ENCODE data around the gene WIPF2. TPM values are rescaled to one million over a fixed set of nuclear protein-coding genes. Genes with fewer than 3 reads are reported as not detected.

WIPF2 gene
- total RNA-seq, 2 donors from 2014 or later = 22.5 to 25.3 TPM

DNA sequence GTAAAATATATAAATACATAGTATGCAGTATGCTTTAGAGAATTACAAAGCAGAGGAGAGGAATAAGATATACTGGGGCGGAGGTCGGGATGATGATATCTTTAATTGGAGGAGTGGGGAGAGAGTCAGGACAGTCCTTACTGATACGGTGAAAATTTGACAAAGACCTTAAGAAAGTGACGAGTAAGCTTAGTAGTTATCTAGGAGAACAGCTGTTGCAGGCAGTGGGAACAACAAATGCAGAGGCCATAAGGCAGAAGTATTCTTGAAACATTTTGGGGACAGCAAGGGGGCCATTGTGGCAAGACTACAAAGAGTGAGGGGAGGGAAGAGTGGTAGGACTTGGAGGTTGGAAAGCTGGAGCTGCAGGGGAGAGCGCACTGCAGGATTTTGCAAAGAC is 46.2 kb downstream of the WIPF2 start:
- H3K4me3 Mint-ChIP-seq = no peak overlapping the region
- peaks cover 4% of the 10 kb centered on the region for H3K4me1 Mint-ChIP-seq
- 92 to 98% methylated on average over 5 of the region's 5 CpGs for WGBS, 2 experiments (ENCODE audit: insufficient coverage in 1 of 2, insufficient read length in 1 of 2)
- no peak for DNase-seq
- H3K36me3 Mint-ChIP-seq (ENCODE audit: low read depth) = peaks cover 32% of the 10 kb centered on the region
- H3K4me1 ChIP-seq (ENCODE audit: control insufficient read depth, insufficient read depth, low read length) = no peaks in the 10 kb centered on the region
- no peaks in the 10 kb centered on the region for H3K27me3 ChIP-seq (ENCODE audit: control insufficient read depth, insufficient read depth, low read length, poor library complexity, severe bottlenecking)
- no peak overlapping the region for H3K27ac ChIP-seq (ENCODE audit: low read depth, low read length)
- TF ChIP-seq, protein P1, sequence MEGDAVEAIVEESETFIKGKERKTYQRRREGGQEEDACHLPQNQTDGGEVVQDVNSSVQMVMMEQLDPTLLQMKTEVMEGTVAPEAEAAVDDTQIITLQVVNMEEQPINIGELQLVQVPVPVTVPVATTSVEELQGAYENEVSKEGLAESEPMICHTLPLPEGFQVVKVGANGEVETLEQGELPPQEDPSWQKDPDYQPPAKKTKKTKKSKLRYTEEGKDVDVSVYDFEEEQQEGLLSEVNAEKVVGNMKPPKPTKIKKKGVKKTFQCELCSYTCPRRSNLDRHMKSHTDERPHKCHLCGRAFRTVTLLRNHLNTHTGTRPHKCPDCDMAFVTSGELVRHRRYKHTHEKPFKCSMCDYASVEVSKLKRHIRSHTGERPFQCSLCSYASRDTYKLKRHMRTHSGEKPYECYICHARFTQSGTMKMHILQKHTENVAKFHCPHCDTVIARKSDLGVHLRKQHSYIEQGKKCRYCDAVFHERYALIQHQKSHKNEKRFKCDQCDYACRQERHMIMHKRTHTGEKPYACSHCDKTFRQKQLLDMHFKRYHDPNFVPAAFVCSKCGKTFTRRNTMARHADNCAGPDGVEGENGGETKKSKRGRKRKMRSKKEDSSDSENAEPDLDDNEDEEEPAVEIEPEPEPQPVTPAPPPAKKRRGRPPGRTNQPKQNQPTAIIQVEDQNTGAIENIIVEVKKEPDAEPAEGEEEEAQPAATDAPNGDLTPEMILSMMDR (conservative IDR thresholded peaks at IDR 0.05) = no peak
- H3K36me3 ChIP-seq (ENCODE audit: control insufficient read depth, insufficient read depth, low read length) = peaks cover 42% of the 10 kb centered on the region
- no peaks in the 10 kb centered on the region for H3K9me3 ChIP-seq (ENCODE audit: control insufficient read depth, low read length)
- H3K4me3 ChIP-seq (ENCODE audit: low read length) = no peak overlapping the region
- H3K9ac ChIP-seq (ENCODE audit: extremely low read depth, low read length, poor library complexity, severe bottlenecking) = no peak overlapping the region
- no peaks in the 10 kb centered on the region for H3K27me3 Mint-ChIP-seq (ENCODE audit: insufficient read depth)
- no peak overlapping the region for H3K27ac Mint-ChIP-seq
- H3K9me3 Mint-ChIP-seq = no peaks in the 10 kb centered on the region

DNA sequence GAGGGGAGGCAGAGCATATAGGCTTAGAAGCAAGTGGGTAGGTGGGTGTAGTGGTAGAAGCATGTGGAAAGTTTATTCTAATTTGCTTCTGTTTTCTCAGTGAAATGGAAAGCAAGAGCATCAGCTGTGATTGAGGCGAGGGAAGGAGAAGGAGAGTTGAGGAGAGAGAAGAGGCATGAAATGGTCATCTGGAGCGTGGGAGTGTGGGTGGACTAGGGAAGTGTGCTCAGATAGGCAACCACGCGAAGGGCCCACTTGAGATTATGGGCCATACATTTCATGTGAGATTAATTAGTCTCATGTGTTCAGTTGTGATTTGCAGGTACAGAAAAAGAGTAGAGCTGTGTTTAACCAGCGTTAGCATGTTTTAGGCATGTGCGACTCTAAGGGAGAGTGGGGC is 47.8 kb downstream of the WIPF2 start:
- H3K9ac ChIP-seq (ENCODE audit: extremely low read depth, low read length, poor library complexity, severe bottlenecking) = no peak overlapping the region
- H3K36me3 Mint-ChIP-seq (ENCODE audit: low read depth) = peaks cover 22% of the 10 kb centered on the region
- H3K27me3 ChIP-seq (ENCODE audit: control insufficient read depth, insufficient read depth, low read length, poor library complexity, severe bottlenecking) = no peaks in the 10 kb centered on the region
- no peak overlapping the region for H3K4me3 ChIP-seq (ENCODE audit: low read length)
- H3K27ac Mint-ChIP-seq = no peak overlapping the region
- H3K27me3 Mint-ChIP-seq (ENCODE audit: insufficient read depth) = no peaks in the 10 kb centered on the region
- no peaks in the 10 kb centered on the region for H3K9me3 ChIP-seq (ENCODE audit: control insufficient read depth, low read length)
- DNase-seq = no peak
- H3K27ac ChIP-seq (ENCODE audit: low read depth, low read length) = no peak overlapping the region
- no peaks in the 10 kb centered on the region for H3K4me1 ChIP-seq (ENCODE audit: control insufficient read depth, insufficient read depth, low read length)
- 91 to 96% methylated on average over 4 to 6 of the region's 6 CpGs for WGBS, 2 experiments (ENCODE audit: insufficient coverage in 1 of 2, insufficient read length in 1 of 2)
- TF ChIP-seq, protein P1 (conservative IDR thresholded peaks at IDR 0.05) = no peak
- peaks cover 4% of the 10 kb centered on the region for H3K4me1 Mint-ChIP-seq
- H3K36me3 ChIP-seq (ENCODE audit: control insufficient read depth, insufficient read depth, low read length) = peaks cover 48% of the 10 kb centered on the region
- no peaks in the 10 kb centered on the region for H3K9me3 Mint-ChIP-seq
- H3K4me3 Mint-ChIP-seq = no peak overlapping the region

DNA sequence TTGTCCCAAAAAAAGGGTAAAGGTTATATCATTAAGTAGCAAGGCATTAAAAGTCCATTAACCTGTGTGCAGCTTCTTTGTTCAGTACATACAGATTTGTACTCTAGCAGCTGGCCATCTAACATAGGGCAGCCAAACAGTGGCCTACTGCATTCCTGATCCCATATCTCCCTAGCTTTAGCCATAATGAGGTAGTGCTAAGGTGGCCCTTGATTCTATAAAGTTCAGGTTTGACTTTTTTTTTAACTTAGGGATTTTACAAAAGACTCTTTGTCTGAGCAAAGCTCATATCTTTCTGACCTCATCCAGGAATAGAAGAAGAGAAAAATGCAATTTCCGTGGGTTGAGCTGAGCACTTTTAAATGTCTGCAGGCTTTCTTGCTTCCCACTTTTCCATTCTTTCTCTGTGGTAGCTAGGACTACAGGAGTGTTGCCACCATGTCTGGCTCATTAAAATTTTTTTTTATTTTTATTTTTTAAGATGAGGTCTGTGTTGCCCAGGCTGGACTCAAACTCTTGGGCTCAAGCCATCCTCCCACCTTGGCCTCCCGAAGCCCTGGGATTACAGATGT is 49.1 kb downstream of the WIPF2 start:
- no peak for DNase-seq
- Mint-ChIP-seq H3K9me3 (no peaks in the 10 kb centered on the region), H3K36me3 (ENCODE audit: low read depth) (peaks cover 19% of the 10 kb centered on the region), H3K4me1 (peaks cover 4% of the 10 kb centered on the region), H3K27ac (no peak overlapping the region), H3K27me3 (ENCODE audit: insufficient read depth) (no peaks in the 10 kb centered on the region), H3K4me3 (no peak overlapping the region)
- H3K36me3 ChIP-seq (ENCODE audit: control insufficient read depth, insufficient read depth, low read length) = peaks cover 45% of the 10 kb centered on the region
- WGBS, 2 experiments (ENCODE audit: insufficient coverage in 1 of 2, insufficient read length in 1 of 2) = 85 to 96% methylated on average over 2 of the region's 2 CpGs
- H3K9me3 ChIP-seq (ENCODE audit: control insufficient read depth, low read length) = no peaks in the 10 kb centered on the region
- H3K9ac ChIP-seq (ENCODE audit: extremely low read depth, low read length, poor library complexity, severe bottlenecking) = no peak overlapping the region
- no peaks in the 10 kb centered on the region for H3K27me3 ChIP-seq (ENCODE audit: control insufficient read depth, insufficient read depth, low read length, poor library complexity, severe bottlenecking)
- H3K4me1 ChIP-seq (ENCODE audit: control insufficient read depth, insufficient read depth, low read length) = no peaks in the 10 kb centered on the region
- TF ChIP-seq, protein P1 (conservative IDR thresholded peaks at IDR 0.05) = no peak
- H3K27ac ChIP-seq (ENCODE audit: low read depth, low read length) = no peak overlapping the region
- no peak overlapping the region for H3K4me3 ChIP-seq (ENCODE audit: low read length)
